Ovary (tissue), 9 donors: ENCODE results near the gene PPM1A. TPM values are rescaled to one million over a fixed set of nuclear protein-coding genes. Genes with fewer than 3 reads are reported as not detected.

ENCODE experiments used
- DNase-seq, 5 donors: peaks; one replicate each; pipeline ENCODE4 v3.0.0-alpha.2; 2019 to 2020
- H3K27ac ChIP-seq, 2 donors: fragments of 200-600 bp; one replicate each; pipeline versions ENCODE4 v1.5.1 to v1.8.0; 2019 to 2022
- H3K27me3 ChIP-seq: fragments of 200-600 bp; one replicate; pipeline ENCODE4 v1.8.0; 2022
- H3K36me3 ChIP-seq: fragments of 200-600 bp; sonication (generic); one replicate; pipeline ENCODE4 v1.5.1; 2019
- H3K4me1 ChIP-seq: one replicate; pipeline ENCODE4 v1.8.1; 2013; ENCODE audit warnings: mild to moderate bottlenecking, moderate library complexity; ENCODE audit not compliant: insufficient read depth
- H3K4me3 ChIP-seq: fragments of 200-600 bp; sonication (generic); one replicate; pipeline ENCODE4 v1.5.1; 2017
- H3K9me3 ChIP-seq, 2 donors: fragments of 200-600 bp in 1 of 2; sonication (generic) in 1 of 2; one replicate each; pipeline versions ENCODE4 v1.5.1 to v1.8.1; 2013 to 2019; ENCODE audit warnings: mild to moderate bottlenecking in 1 of 2, moderate library complexity in 1 of 2
- EP300 ChIP-seq: sonication (generic); formaldehyde crosslinking; IDR thresholded peaks from one replicate; pipeline ENCODE4 v1.6.1; 2017; ENCODE audit warnings: antibody characterized with exemption
- POLR2A ChIP-seq: fragments of 450-650 bp; IDR thresholded peaks from one replicate; pipeline ENCODE4 v1.6.1; 2017; ENCODE audit warnings: antibody characterized with exemption, mild to moderate bottlenecking, moderate library complexity
- WGBS, 3 donors: extraction: QIAGEN DNeasy Blood & Tissue Kit in 1 of 3; methylation state at CpG; one replicate each; pipeline versions ENCODE4 v1.1.5 to v1.1.7; 2013 to 2017; 5-methylcytosine and 5-hydroxymethylcytosine counted together
- intact Hi-C, 4 donors: fragments of 100-400 bp; cut with DNase I; formaldehyde crosslinking; loops; one replicate each; pipeline versions ENCODE4 v1.11.0 to v1.15.1; 2022 to 2023
- polyA plus RNA-seq, 2 donors: library from polyadenylated mRNA; stranded (reverse); fragments of 200-250 nt in 1 of 2; fragments of 350-450 nt in 1 of 2; fragmentation: Illumina TruSeq in 1 of 2; extraction: RNeasy Lipid Tissue Mini Kit (QIAGEN cat#74804) in 1 of 2; gene quantifications; one replicate each; pipeline ENCODE4 v1.2.3, GENCODE V29; 2013 to 2014
- total RNA-seq, 7 donors: library from RNA; depleted of rRNA in 2 of 7; stranded (reverse); fragments of >200 nt in 2 of 7; fragmentation: NEBNext Ultra II Directional in 3 of 7; extraction: Animal tissue kit (Norgen Biotek cat#: 25700) in 3 of 7; gene quantifications; one replicate each; pipeline versions ENCODE4 v1.1.0 to v1.2.4, GENCODE V29; 2016 to 2023
- TF ChIP-seq, protein P1 (sequence below), 3 donors: fragments of 450-650 bp in 2 of 3; fragments of 200-600 bp in 1 of 3; IDR thresholded peaks; one replicate each; pipeline versions ENCODE4 v1.5.1 to v1.8.0; 2016 to 2022; ENCODE audit warnings: antibody characterized with exemption in 3 of 3, mild to moderate bottlenecking in 1 of 3
- donor health status: DM: no; HTN: no; CAD: no; lungs with moderate emphysema.
- donor health status: DM: no; HTN: no; CAD: no.
- donor health status: Bipolar disorder and iron deficiency.
- donor health status: DM: yes; HTN: yes; CAD: no.
- donor health status: DM: no; HTN: no; CAD: no.
- donor health status: DM: yes; HTN: yes; CAD: no.

PPM1A gene
- total and polyA plus RNA-seq, 9 donors = 15.0 to 44.7 (median 38.5) TPM

DNA sequence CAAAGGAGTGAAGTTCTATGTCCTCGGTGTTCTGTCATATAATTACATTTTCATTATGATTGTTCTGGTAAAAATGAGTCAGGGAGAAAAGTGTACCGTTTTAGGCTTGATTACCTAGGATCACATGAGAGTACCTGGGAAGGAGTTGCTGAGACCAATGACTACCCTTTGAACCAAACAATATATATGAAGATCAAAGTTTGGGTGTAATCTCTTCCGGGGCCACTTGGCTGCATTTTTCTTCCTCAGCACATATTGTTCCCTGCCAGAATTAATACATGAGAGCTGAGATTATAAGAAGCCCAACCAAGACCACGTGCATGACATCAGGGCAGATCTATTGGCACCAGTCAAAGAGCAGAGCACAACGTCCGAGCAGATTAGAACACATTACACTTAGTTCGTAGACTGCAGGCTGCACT is 42.8 kb upstream of the PPM1A start:
- Histone ChIP-seq H3K27ac (no peak overlapping the region), H3K27me3 (no peaks in the 10 kb centered on the region), H3K36me3 (no peaks in the 10 kb centered on the region), H3K4me3 (no peak overlapping the region), H3K9me3 (no peaks in the 10 kb centered on the region), H3K4me1 (peaks cover 2% of the 10 kb centered on the region)
- TF ChIP-seq POLR2A (no peak), EP300 (no peak)
- TF ChIP-seq, protein P1, sequence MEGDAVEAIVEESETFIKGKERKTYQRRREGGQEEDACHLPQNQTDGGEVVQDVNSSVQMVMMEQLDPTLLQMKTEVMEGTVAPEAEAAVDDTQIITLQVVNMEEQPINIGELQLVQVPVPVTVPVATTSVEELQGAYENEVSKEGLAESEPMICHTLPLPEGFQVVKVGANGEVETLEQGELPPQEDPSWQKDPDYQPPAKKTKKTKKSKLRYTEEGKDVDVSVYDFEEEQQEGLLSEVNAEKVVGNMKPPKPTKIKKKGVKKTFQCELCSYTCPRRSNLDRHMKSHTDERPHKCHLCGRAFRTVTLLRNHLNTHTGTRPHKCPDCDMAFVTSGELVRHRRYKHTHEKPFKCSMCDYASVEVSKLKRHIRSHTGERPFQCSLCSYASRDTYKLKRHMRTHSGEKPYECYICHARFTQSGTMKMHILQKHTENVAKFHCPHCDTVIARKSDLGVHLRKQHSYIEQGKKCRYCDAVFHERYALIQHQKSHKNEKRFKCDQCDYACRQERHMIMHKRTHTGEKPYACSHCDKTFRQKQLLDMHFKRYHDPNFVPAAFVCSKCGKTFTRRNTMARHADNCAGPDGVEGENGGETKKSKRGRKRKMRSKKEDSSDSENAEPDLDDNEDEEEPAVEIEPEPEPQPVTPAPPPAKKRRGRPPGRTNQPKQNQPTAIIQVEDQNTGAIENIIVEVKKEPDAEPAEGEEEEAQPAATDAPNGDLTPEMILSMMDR (IDR thresholded peaks at IDR 0.05) = no peak
- intact Hi-C loops = no loop called here
- 73 to 81% (median 81%) methylated on average over 7 of the region's 7 CpGs for WGBS, 3 donors
- no peak for DNase-seq

DNA sequence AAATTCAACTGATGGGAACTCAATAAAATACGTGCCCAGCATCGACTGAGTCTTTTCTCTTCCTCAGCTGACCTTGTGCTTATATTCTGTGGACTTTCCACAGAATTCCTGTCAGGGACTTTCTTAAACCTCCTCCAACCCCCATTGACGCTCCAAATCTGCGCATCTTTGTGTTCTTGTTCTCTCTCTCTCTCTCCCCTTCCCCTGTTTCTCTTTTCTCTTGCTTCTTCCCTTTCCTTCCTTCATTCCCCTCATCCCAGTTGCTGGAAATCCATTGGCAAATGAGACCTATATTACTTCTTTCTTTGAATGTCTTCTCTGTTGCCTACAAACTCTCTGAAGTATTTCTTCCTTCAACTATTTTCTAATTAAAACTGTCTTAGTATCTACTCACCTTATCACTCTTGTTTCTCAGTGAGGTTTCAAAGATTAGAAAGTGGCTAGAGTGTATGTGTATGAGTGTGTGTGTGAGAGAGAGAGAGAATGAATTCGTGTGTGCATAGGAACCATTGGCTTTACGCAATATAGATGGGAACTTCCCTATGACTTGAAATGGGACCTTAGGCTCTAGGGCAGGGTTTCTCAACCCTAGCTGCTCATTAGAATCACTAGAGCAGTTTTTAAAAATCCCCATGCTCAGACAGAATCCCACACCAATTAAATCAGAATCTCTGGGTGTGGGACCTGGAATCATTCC is 42.0 kb upstream of the PPM1A start:
- 87 to 89% (median 89%) methylated on average over 6 of the region's 6 CpGs for WGBS, 3 donors
- Histone ChIP-seq H3K27me3 (no peaks in the 10 kb centered on the region), H3K9me3 (no peaks in the 10 kb centered on the region), H3K4me1 (peaks cover 2% of the 10 kb centered on the region), H3K27ac (no peak overlapping the region), H3K36me3 (no peaks in the 10 kb centered on the region), H3K4me3 (no peak overlapping the region)
- DNase-seq = no peak
- TF ChIP-seq EP300 (no peak), POLR2A (no peak)
- TF ChIP-seq, protein P1 (IDR thresholded peaks at IDR 0.05) = no peak
- intact Hi-C loops = no loop called here

DNA sequence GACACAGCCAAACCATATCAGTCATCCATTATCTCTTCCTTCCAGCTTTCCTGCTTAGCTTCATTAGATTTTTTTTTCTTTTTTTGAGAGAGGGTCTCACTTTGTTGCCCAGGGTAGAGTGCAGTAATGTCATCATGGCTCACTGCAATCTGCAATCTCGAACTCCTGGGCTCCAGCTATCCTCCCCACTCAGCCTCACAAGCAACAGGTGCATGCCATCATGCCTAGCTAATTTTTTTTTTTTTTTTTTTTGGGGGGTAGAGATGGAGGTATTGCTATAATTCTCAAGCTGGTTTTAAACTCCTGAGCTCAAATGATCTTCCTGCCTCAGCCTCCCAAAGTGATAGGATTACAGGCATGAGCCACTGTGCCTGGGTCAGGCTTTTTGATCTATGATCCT is 38.3 kb upstream of the PPM1A start:
- no peak for TF ChIP-seq POLR2A
- no peak for TF ChIP-seq EP300
- H3K4me1 ChIP-seq = no peaks in the 10 kb centered on the region
- DNase-seq = no peak

DNA sequence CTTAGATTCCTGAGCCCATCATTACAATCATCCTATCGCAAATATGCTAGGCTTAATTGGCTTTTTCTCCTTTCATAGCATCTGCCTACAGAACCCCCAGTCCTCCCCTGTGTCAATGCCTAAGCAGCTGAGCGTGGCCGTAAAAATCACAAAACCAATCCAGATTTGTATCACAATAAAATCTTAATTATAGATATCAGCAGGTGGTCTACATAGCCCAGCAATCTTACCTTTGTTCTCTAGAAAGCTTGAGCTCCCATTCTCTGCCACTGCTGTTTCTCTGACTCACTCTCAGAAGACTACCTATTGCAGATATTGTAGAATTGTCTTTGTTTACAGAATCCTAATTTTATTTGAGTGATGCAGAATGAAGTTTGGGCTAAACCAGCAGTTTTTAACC is 37.9 kb upstream of the PPM1A start:
- H3K27ac ChIP-seq = no peak overlapping the region
- no peak for DNase-seq
- 58 to 66% (median 60%) methylated on average over 3 of the region's 3 CpGs for WGBS, 3 donors
- no peaks in the 10 kb centered on the region for H3K4me1 ChIP-seq
- no peaks in the 10 kb centered on the region for H3K27me3 ChIP-seq
- H3K9me3 ChIP-seq = no peaks in the 10 kb centered on the region
- H3K36me3 ChIP-seq = no peaks in the 10 kb centered on the region
- TF ChIP-seq POLR2A (no peak), EP300 (no peak)
- TF ChIP-seq, protein P1 (IDR thresholded peaks at IDR 0.05) = no peak
- intact Hi-C loops = no loop called here
- H3K4me3 ChIP-seq = no peak overlapping the region

More for the DNA sequence above, 38.3 kb upstream of the PPM1A start:
- intact Hi-C loops = no loop called here
- no peak overlapping the region for H3K27ac ChIP-seq
- no peaks in the 10 kb centered on the region for H3K27me3 ChIP-seq
- H3K9me3 ChIP-seq = no peaks in the 10 kb centered on the region
- WGBS, 3 donors = 59 to 85% (median 61%) methylated on average over 1 of the region's 1 CpG
- no peaks in the 10 kb centered on the region for H3K36me3 ChIP-seq
- H3K4me3 ChIP-seq = no peak overlapping the region
